PFSK-1 (cell line): ENCODE measurements around the gene KCNH1.

ENCODE experiments used
- FOXP2 ChIP-seq: optimal IDR thresholded peaks from 2 replicates; pipeline ENCODE3; 2011; ENCODE audit warnings: borderline replicate concordance, control low read depth, inconsistent platforms; ENCODE audit not compliant: insufficient read depth; ENCODE audit errors: extremely low read length, extremely low read depth
- POLR2AphosphoS5 ChIP-seq: IDR thresholded peaks from 2 replicates; pipeline ENCODE4 v1.6.1; 2012; ENCODE audit warnings: low read depth, mild to moderate bottlenecking, control low read depth, low read length, moderate library complexity
- SIN3A ChIP-seq: IDR thresholded peaks from 2 replicates; pipeline ENCODE4 v1.6.1; 2012; ENCODE audit warnings: mild to moderate bottlenecking, low read length, moderate library complexity, borderline replicate concordance; ENCODE audit not compliant: insufficient read depth
- TAF1 ChIP-seq: IDR thresholded peaks from 2 replicates; pipeline ENCODE4 v1.6.1; 2012; ENCODE audit warnings: low read length, control low read depth, borderline replicate concordance; ENCODE audit not compliant: insufficient read depth
- TF ChIP-seq, protein P1 (sequence below), 2 experiments: IDR thresholded peaks; 2 replicates each; pipeline versions ENCODE4 v1.6.1 to v1.8.0; 2011 to 2012; ENCODE audit warnings: low read depth in 2 of 2, low read length in 2 of 2, control low read depth in 1 of 2, inconsistent platforms in 1 of 2, mild to moderate bottlenecking in 1 of 2, moderate library complexity in 1 of 2; ENCODE audit not compliant: insufficient read depth in 1 of 2

The KCNH1 gene

DNA sequence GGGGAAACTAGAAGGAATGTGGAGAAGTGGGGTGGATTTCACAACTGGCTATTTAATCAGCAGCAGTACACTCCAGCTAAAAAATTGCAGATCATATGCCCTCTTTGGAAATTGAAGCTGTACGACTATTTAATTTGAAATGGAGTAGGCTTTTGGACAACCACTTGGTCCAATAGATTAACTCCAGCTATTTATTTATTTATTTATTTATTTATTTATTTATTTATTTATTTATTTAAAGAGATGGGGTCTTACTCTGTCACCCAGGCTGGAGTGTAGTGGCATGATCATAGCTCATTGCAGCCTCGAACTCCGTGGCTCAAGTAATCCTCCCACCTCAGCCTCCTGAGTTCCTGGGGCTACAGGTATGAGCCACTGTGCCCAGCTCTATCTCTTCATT lies 312.3 kb downstream of the KCNH1 start:
- TF ChIP-seq SIN3A (no peak), FOXP2 (no peak)

DNA sequence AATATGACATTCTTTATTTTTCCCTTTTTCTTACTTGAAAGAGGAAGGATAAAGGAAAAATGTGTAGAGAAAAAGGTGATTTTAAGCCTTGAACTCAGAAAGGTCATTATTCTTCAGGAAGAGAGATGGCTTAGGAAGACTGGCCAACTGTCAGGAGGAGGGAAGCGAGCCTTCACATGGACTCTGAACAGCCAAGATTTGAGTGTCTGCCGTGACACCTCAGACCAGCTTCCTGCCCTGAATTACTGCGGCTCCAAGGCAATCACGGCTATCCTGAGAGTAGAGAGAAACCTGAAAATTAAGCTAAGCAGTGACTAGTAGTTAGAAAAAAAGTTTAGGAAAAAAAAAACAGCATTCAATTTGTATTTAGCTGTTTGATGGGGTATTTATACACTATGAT lies 314.7 kb downstream of the KCNH1 start:
- no peak for TF ChIP-seq FOXP2
- TF ChIP-seq SIN3A: no peak

DNA sequence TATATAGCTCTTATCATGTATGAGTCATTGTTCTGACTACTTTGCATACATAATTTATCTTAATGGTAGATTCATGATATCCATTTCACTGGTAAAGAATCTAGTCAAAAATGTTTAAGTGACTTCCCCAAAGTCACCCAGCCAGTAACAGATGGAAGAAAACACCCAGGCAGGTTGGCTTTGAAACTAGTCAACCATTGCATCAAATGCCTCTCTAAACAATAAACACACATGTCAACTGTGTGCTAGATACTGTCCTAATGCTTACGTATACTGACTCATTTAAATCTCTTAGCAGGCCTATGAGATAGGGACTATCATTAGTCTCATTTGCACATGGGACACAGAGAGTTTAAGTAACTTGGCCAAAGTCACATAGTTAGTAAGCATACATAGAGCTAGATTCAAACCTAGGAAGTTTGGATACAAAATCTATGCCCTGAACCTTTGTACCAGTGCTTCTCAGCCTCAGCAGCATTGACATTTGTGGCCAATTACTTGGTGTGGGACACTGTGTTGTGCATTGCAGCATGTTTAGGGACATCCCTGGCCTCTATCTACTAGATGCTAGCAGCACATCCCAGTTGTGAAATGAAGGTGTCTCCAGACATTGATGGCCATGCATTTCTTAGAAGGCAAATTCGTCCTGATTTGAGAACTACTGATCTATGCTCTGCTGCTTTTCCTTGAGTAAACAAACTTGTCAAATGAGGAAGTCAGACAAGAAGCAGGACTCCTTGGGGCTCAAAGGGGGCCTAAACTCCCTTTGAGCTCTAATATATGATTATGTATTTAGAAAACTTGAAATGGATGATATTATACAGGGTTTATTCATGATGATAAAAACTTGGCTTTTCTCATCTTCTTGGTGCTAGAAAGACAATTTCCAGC lies 316.3 kb downstream of the KCNH1 start:
- TF ChIP-seq TAF1 (no peak), FOXP2 (no peak), POLR2AphosphoS5 (no peak), SIN3A (no peak)
- TF ChIP-seq, protein P1, sequence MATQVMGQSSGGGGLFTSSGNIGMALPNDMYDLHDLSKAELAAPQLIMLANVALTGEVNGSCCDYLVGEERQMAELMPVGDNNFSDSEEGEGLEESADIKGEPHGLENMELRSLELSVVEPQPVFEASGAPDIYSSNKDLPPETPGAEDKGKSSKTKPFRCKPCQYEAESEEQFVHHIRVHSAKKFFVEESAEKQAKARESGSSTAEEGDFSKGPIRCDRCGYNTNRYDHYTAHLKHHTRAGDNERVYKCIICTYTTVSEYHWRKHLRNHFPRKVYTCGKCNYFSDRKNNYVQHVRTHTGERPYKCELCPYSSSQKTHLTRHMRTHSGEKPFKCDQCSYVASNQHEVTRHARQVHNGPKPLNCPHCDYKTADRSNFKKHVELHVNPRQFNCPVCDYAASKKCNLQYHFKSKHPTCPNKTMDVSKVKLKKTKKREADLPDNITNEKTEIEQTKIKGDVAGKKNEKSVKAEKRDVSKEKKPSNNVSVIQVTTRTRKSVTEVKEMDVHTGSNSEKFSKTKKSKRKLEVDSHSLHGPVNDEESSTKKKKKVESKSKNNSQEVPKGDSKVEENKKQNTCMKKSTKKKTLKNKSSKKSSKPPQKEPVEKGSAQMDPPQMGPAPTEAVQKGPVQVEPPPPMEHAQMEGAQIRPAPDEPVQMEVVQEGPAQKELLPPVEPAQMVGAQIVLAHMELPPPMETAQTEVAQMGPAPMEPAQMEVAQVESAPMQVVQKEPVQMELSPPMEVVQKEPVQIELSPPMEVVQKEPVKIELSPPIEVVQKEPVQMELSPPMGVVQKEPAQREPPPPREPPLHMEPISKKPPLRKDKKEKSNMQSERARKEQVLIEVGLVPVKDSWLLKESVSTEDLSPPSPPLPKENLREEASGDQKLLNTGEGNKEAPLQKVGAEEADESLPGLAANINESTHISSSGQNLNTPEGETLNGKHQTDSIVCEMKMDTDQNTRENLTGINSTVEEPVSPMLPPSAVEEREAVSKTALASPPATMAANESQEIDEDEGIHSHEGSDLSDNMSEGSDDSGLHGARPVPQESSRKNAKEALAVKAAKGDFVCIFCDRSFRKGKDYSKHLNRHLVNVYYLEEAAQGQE (IDR thresholded peaks at IDR 0.05; ENCODE audit: insufficient read depth in 1 of 2, low read depth in 2 of 2, low read length in 2 of 2): no peak

DNA sequence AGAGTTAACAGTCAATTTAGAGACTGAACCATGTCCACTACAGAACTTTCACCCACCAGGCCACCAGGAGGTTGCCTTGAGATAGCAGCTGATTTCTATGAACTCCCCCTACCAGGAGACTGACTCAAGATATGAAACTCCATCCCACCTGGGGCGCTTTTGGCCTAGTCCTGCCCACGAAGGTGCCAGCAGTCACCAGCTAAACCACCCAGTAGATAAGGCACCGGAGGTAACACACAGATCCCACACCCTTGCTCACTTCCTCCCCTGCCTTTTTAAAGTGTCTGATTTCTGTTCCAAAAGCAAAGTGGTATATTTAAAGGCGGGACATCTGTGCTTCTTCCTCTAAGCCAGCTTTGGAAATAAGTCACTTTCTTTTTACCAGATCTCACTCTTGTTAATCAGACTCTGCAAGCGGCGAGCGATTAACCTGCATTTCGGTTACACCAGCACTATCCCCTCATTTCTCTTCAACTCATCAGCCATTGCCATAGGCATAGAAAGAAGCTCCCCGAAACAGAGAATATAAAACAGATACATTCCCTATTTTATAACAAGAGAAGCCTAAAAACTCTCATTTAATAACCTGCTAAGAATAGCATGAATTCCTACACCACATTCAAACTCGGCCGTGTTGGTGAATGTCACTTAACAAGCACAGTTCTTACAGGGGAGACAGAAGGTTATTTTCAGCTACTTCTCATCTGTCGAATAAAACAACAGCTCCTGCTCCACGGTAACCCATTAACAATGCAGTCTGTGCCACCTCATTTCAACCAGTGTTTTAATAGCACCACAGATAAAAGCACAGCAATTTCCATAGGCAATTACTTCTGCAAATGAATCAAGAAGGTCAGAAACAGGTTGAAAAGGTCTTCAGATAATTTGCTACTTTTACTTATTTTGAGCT lies 318.1 kb downstream of the KCNH1 start:
- TF ChIP-seq FOXP2 (no peak), SIN3A (no peak), POLR2AphosphoS5 (no peak), TAF1 (no peak)
- TF ChIP-seq, protein P1 (IDR thresholded peaks at IDR 0.05; ENCODE audit: insufficient read depth in 1 of 2, low read depth in 2 of 2, low read length in 2 of 2): no peak

DNA sequence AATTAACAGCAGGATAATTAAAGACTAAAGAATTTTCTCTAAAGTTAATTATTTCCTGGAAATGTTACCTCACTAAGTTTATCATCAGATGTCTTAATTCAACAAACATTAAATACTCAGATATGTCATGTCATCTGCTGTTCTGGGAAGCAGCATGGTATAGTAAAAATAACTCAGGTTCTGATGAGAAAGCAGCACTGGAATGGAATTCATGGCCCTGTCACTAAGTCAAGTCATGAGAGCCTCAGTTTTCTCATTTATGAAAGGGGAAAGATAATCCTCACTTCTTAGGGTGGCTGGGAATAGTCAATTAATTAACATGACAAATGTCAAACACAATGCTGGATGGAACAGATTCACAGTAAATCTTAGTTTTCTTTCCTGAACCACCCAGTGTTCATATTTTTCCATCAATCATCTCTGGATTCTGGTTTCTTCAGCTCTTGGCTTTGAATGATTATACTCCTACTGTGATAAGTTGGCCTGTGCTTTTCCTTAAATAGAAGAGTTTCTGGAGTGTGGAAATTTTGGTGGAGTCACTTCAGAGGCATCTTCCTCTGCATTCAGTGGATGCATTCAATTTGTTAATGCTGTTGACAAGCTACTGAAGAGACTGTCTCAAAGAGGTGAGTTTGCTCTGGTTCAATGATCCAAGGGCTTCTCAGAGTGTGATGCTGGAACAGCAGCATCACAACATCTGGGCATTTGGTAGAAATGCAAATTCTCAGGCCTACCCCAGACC lies 319.4 kb downstream of the KCNH1 start:
- TF ChIP-seq SIN3A (no peak), FOXP2 (no peak), TAF1 (no peak), POLR2AphosphoS5 (no peak)
- TF ChIP-seq, protein P1 (IDR thresholded peaks at IDR 0.05; ENCODE audit: insufficient read depth in 1 of 2, low read depth in 2 of 2, low read length in 2 of 2): no peak
